Transverse colon (tissue), 4 donors: ENCODE measurements around the gene TBC1D9. TPM values are rescaled to one million over a fixed set of nuclear protein-coding genes. Genes with fewer than 3 reads are reported as not detected.

Experiments
- DNase-seq: peaks from one replicate; pipeline ENCODE4 v3.0.0-alpha.2; 2019
- H3K27ac ChIP-seq, 4 donors: fragments of 200-600 bp; sonication (generic); 2 replicates each; pipeline ENCODE4 v1.5.1; 2016 to 2018; ENCODE audit warnings: inconsistent platforms in 4 of 4
- H3K27me3 ChIP-seq: fragments of 200-600 bp; sonication (generic); 2 replicates; pipeline ENCODE4 v1.5.1; 2017; ENCODE audit warnings: inconsistent platforms
- H3K36me3 ChIP-seq, 4 donors: fragments of 200-600 bp; sonication (generic); 2 replicates each; pipeline ENCODE4 v1.5.1; 2017 to 2019; ENCODE audit warnings: inconsistent platforms in 4 of 4
- H3K4me1 ChIP-seq, 4 donors: fragments of 200-600 bp; sonication (generic); 2 replicates each; pipeline ENCODE4 v1.5.1; 2017 to 2020; ENCODE audit warnings: inconsistent platforms in 4 of 4
- H3K4me3 ChIP-seq, 4 donors: fragments of 200-600 bp; sonication (generic); 1 replicate in 1 of 4; 2 replicates in 3 of 4; pipeline versions ENCODE4 v1.5.1 to v1.6.1; 2017 to 2019; ENCODE audit warnings: inconsistent platforms in 4 of 4
- H3K9me3 ChIP-seq, 2 donors: fragments of 200-600 bp; sonication (generic); 2 replicates each; pipeline ENCODE4 v1.5.1; 2017 to 2019; ENCODE audit warnings: inconsistent platforms in 2 of 2
- CTCF ChIP-seq, 5 experiments: fragments of 200-600 bp in 3 of 5; fragments of 450-650 bp in 2 of 5; sonication (generic) in 3 of 5; IDR thresholded peaks; 1 replicate in 2 of 5; 2 replicates in 3 of 5; pipeline ENCODE4 v1.5.1; 2016 to 2017; ENCODE audit warnings: antibody characterized with exemption in 5 of 5, inconsistent platforms in 3 of 5, mild to moderate bottlenecking in 2 of 5, moderate library complexity in 1 of 5
- EP300 ChIP-seq: sonication (generic); formaldehyde crosslinking; IDR thresholded peaks from one replicate; pipeline ENCODE4 v1.6.1; 2017; ENCODE audit warnings: antibody characterized with exemption, low read depth
- POLR2A ChIP-seq: fragments of 450-650 bp; IDR thresholded peaks from one replicate; pipeline ENCODE4 v1.6.1; 2016; ENCODE audit warnings: antibody characterized with exemption, mild to moderate bottlenecking, moderate library complexity
- POLR2AphosphoS5 ChIP-seq, 3 donors: sonication (generic); formaldehyde crosslinking; IDR thresholded peaks; one replicate each; pipeline ENCODE4 v1.6.1; 2016; ENCODE audit warnings: antibody characterized with exemption in 3 of 3
- WGBS, 2 donors: methylation state at CpG; one replicate each; pipeline ENCODE4 v1.1.5; 2018; ENCODE audit warnings: low coverage in 1 of 2; 5-methylcytosine and 5-hydroxymethylcytosine counted together
- in situ Hi-C, 4 donors: fragments of 200-750 bp; cut with MboI; loops; one replicate each; pipeline versions ENCODE4 v1.15.0 to v1.15.1; 2017; ENCODE audit warnings: low sequenced_read_pairs in 3 of 4, low pct_ligation_motif_present in 1 of 4, low pct_unique_long_range_greater_than_20kb in 1 of 4
- intact Hi-C: fragments of 100-400 bp; cut with DNase I; formaldehyde crosslinking; loops from one replicate; pipeline ENCODE4 v1.15.1; 2023; ENCODE audit warnings: low total_unique reads
- total RNA-seq, 4 donors: library from RNA; depleted of rRNA; stranded (reverse); fragments of >200 nt; gene quantifications; one replicate each; pipeline ENCODE4 v1.1.0, GENCODE V29; 2016

Gene TBC1D9
- total RNA-seq, 4 donors from 2014 or later, result 8.2 to 21.4 (median 16.3) TPM

DNA sequence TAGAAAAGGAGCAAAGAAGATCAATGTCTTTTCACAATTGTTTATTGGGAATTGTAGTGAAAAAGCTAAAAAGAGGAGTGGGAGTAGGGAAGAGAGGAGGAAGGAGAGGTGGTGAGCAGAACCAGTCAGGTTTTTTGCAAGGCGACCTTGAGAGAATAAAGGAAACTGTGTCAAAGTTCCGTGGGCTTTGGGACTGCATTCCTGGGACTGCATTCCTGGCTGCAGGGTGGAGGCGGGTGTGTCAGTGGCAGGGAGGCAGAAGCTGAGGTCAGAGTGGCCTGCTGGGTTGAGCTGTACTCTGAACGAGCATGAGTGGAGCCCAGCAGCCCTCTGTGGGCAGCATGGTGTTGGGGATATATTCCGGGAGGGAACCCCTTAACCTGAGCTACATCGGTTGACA lies 120.6 kb downstream of the TBC1D9 start:
- Histone ChIP-seq H3K27me3 (no peaks in the 10 kb centered on the region), H3K4me3 (no peak overlapping the region), H3K9me3 (no peaks in the 10 kb centered on the region), H3K27ac (peak overlapping the region in 1 of 4 donors; percentile 14), H3K36me3 (peaks cover 0 to 5% (median 0%) of the 10 kb centered on the region in 4 donors), H3K4me1 (peaks cover 0 to 9% (median 3%) of the 10 kb centered on the region in 4 donors)
- peak; percentile 79 for DNase-seq
- in situ Hi-C loops (no loop called here), intact Hi-C loops (no loop called here)
- TF ChIP-seq EP300, result no peak
- TF ChIP-seq CTCF (IDR thresholded peaks at IDR 0.05), result peak in 1 of 5 experiments; percentile 12
- TF ChIP-seq POLR2A, result no peak
- TF ChIP-seq POLR2AphosphoS5 (IDR thresholded peaks at IDR 0.05), result no peak
- 0 to 53% methylated on average over 1 to 6 of the region's 6 CpGs for WGBS, 2 donors

DNA sequence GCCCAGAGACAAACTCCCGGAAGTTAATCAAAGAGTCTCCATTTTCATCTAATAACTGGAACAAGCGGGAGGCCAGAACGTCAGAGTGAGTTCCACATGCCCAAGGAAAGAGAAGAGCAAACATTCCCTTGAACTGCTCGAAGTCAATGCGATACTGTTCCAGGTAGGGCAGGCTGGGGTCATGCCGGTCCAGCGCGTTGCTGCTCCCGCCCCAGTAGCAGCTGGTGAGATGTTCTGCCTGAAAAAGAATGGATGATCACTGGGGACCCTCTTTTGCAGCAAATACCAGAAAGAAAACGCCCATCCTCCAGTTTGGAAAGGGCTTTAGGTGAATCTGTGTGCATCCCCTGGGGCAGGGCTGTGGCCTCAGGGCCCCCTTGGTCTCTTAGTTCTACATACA lies 122.2 kb downstream of the TBC1D9 start:
- intact Hi-C loops (no loop called here), in situ Hi-C loops (no loop called here)
- H3K4me1 ChIP-seq, result peaks cover 0 to 9% (median 3%) of the 10 kb centered on the region in 4 donors
- peaks cover 0 to 5% (median 0%) of the 10 kb centered on the region in 4 donors for H3K36me3 ChIP-seq
- DNase-seq, result no peak
- 87 to 96% methylated on average over 3 to 10 of the region's 10 CpGs for WGBS, 2 donors
- H3K4me3 ChIP-seq, result no peak overlapping the region
- no peak overlapping the region for H3K27ac ChIP-seq
- H3K27me3 ChIP-seq, result no peaks in the 10 kb centered on the region
- no peaks in the 10 kb centered on the region for H3K9me3 ChIP-seq
- no peak for TF ChIP-seq EP300
- TF ChIP-seq POLR2A, result no peak
- no peak for TF ChIP-seq CTCF (IDR thresholded peaks at IDR 0.05)
- no peak for TF ChIP-seq POLR2AphosphoS5 (IDR thresholded peaks at IDR 0.05)

DNA sequence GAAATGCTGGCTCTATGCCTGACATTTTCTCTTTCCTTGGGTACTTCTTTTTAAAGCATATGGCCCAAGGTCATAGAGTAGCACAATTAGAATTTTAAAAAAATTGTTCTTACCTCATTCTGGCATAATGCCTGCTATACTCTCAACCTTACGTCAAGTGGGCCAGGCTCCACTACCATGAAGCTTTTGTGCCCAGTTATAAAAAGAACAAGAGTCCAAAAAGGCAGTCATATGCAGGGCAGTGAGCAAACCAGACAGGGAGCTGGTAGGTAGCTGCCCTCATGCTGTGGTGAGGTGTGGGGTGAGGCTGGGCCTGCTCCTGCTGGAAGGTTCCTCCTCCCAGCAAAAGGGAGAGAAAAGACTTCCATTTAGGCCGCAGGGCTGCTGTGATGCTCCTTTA lies 123.1 kb downstream of the TBC1D9 start:
- no peak overlapping the region for H3K27ac ChIP-seq
- no peak for TF ChIP-seq CTCF (IDR thresholded peaks at IDR 0.05)
- no peak for TF ChIP-seq POLR2AphosphoS5 (IDR thresholded peaks at IDR 0.05)
- no peak for TF ChIP-seq EP300
- no peak for TF ChIP-seq POLR2A
- H3K4me3 ChIP-seq, result no peak overlapping the region
- H3K9me3 ChIP-seq, result no peaks in the 10 kb centered on the region
- no peaks in the 10 kb centered on the region for H3K36me3 ChIP-seq
- WGBS, 2 donors, result 89% methylated on average over 2 of the region's 2 CpGs
- DNase-seq, result no peak
- intact Hi-C loops (no loop called here), in situ Hi-C loops (no loop called here)
- peaks cover 0 to 9% (median 3%) of the 10 kb centered on the region in 4 donors for H3K4me1 ChIP-seq
- no peaks in the 10 kb centered on the region for H3K27me3 ChIP-seq

- H3K27me3 ChIP-seq, result no peaks in the 10 kb centered on the region
- no peak overlapping the region for H3K4me3 ChIP-seq
- TF ChIP-seq POLR2AphosphoS5 (IDR thresholded peaks at IDR 0.05) (no peak), CTCF (IDR thresholded peaks at IDR 0.05) (no peak), POLR2A (no peak), EP300 (no peak)
- H3K9me3 ChIP-seq, result no peaks in the 10 kb centered on the region
- H3K27ac ChIP-seq, result no peak overlapping the region
- H3K36me3 ChIP-seq, result peaks cover 0 to 6% (median 3%) of the 10 kb centered on the region in 4 donors
- in situ Hi-C loops, result no loop called here
- H3K4me1 ChIP-seq, result peaks cover 0 to under 1% (median 0%) of the 10 kb centered on the region in 4 donors
- intact Hi-C loops, result no loop called here
- no peak for DNase-seq
- WGBS, 2 donors, result 0 to 89% methylated on average over 1 to 4 of the region's 4 CpGs
These were observed 125.9 kb downstream of the TBC1D9 start for GRCh38 chr4:140630246-140630645.
